K562 (cell line): ENCODE results near the gene GADD45GIP1. TPM values are rescaled to one million over a fixed set of nuclear protein-coding genes. Genes with fewer than 3 reads are reported as not detected.

ENCODE experiments used
- BRD4 ChIP-seq: fragments of 200-600 bp; sonication (generic); IDR thresholded peaks from 2 replicates; pipeline ENCODE4 v1.6.1; 2017; ENCODE audit warnings: inconsistent platforms
- CBFA2T2 ChIP-seq: fragments of 450-650 bp; conservative IDR thresholded peaks from 2 replicates; pipeline ENCODE4 v1.6.1; 2017; ENCODE audit warnings: mild to moderate bottlenecking
- CREB1 ChIP-seq, 2 experiments: sonication (generic) in 1 of 2; formaldehyde crosslinking in 1 of 2; IDR thresholded peaks; 2 replicates each; pipeline versions ENCODE4 v1.6.1 to v1.8.0; 2012 to 2022; ENCODE audit warnings: inconsistent platforms in 1 of 2, mild to moderate bottlenecking in 1 of 2, missing genetic modification reagents in 1 of 2, moderate library complexity in 1 of 2
- DMBX1 ChIP-seq: fragments of 250-450 bp; sonication (Bioruptor Pico); IDR thresholded peaks from 2 replicates; pipeline ENCODE4 v1.8.0; 2022; ENCODE audit warnings: inconsistent platforms, mild to moderate bottlenecking, moderate library complexity, borderline replicate concordance
- FOXA1 ChIP-seq: fragments of 450-650 bp; IDR thresholded peaks from 2 replicates; pipeline ENCODE4 v1.6.1; 2016; ENCODE audit warnings: mild to moderate bottlenecking, borderline replicate concordance
- MTA1 ChIP-seq: fragments of 450-650 bp; IDR thresholded peaks from 2 replicates; pipeline ENCODE4 v1.6.1; 2017; ENCODE audit warnings: borderline replicate concordance
- PCBP1 ChIP-seq: fragments of 200-400 bp; formaldehyde crosslinking; IDR thresholded peaks from 2 replicates; pipeline ENCODE4 v1.6.1; 2018; ENCODE audit warnings: mild to moderate bottlenecking, low read depth, low read length; ENCODE audit not compliant: poor library complexity, severe bottlenecking
- SETDB1 ChIP-seq: IDR thresholded peaks from one replicate; pipeline ENCODE4 v1.6.1; 2012; ENCODE audit warnings: low read length, control low read depth, inconsistent platforms
- SMARCA4 ChIP-seq: fragments of 450-650 bp; IDR thresholded peaks from 2 replicates; pipeline ENCODE4 v1.6.1; 2016
- TARDBP ChIP-seq: fragments of 450-650 bp; IDR thresholded peaks from 2 replicates; pipeline ENCODE4 v1.6.1; 2016
- TFE3 ChIP-seq: fragments of 450-650 bp; formaldehyde crosslinking; IDR thresholded peaks from 2 replicates; pipeline ENCODE4 v1.4.0; 2020; ENCODE audit warnings: mild to moderate bottlenecking, mixed read lengths
- TSC22D4 ChIP-seq: fragments of 450-650 bp; IDR thresholded peaks from 2 replicates; pipeline ENCODE4 v1.6.1; 2016; ENCODE audit warnings: missing genetic modification characterization, missing biosample characterization, control low read depth
- USF2 ChIP-seq: sonication (generic); formaldehyde crosslinking; IDR thresholded peaks from 2 replicates; pipeline ENCODE4 v1.5.0; 2020; ENCODE audit warnings: missing genetic modification reagents
- ZBTB5 ChIP-seq: fragments of 450-650 bp; IDR thresholded peaks from 2 replicates; pipeline ENCODE4 v1.6.1; 2017; ENCODE audit warnings: antibody characterized with exemption
- ZBTB8A ChIP-seq: fragments of 450-650 bp; IDR thresholded peaks from 2 replicates; pipeline ENCODE4 v1.6.1; 2018; ENCODE audit warnings: mild to moderate bottlenecking, moderate library complexity; ENCODE audit not compliant: partially characterized antibody
- ZNF280B ChIP-seq: fragments of 250-450 bp; sonication (Bioruptor Pico); IDR thresholded peaks from 2 replicates; pipeline ENCODE4 v1.5.1; 2021; ENCODE audit warnings: mild to moderate bottlenecking
- ZNF395 ChIP-seq: fragments of 200-800 bp; sonication (Bioruptor generic); IDR thresholded peaks from 2 replicates; pipeline ENCODE4 v1.6.1; 2017; ENCODE audit warnings: missing genetic modification characterization, missing compliant biosample characterization
- polyA plus RNA-seq, 8 experiments: library from polyadenylated mRNA; depleted of rRNA in 4 of 8; stranded (reverse) in 5 of 8; unstranded in 3 of 8; fragments of >200 nt; fragmentation: Nextera tagmentation in 2 of 8; fragmentation: Illumina TruSeq in 1 of 8; extraction: Ambion mirVana in 2 of 8; extraction: Trizol in 1 of 8; gene quantifications; 2 replicates each; pipeline versions ENCODE4 v1.2.1 to v1.2.3, GENCODE V29; 2011 to 2014; ENCODE audit warnings: inconsistent platforms in 1 of 8, missing spikeins in 1 of 8
- total RNA-seq, 7 experiments: library from RNA; depleted of rRNA in 6 of 7; stranded (reverse); fragments of >200 nt in 6 of 7; fragmentation: Illumina TruSeq in 2 of 7; extraction: Trizol in 2 of 7; gene quantifications; 2 replicates each; pipeline versions ENCODE4 v1.2.1 to v1.2.3, GENCODE V29; 2011 to 2021; ENCODE audit warnings: low replicate concordance in 1 of 7

GADD45GIP1 gene
- total and polyA plus RNA-seq, 9 of the 15 experiments (the other 6 are each of a cell fraction or from before 2014, with no cell fraction given), result 5.1 to 161 (median 29.2) TPM

GRCh38 chr19:12983542-12984142 is 26.6 kb upstream of the GADD45GIP1 start (continued):
- TF ChIP-seq DMBX1, result peak; percentile 89
- TF ChIP-seq TSC22D4 (tag), result no peak
- TF ChIP-seq MTA1, result 0 out of 2 replicates have a peak, but pooled peaks have one; percentile 45
- TF ChIP-seq USF2 (CRISPR knock-in tag), result no peak
- TF ChIP-seq ZNF395 (CRISPR knock-in tag), result peak; percentile 68; the same call in 1 of the 2 replicates
- TF ChIP-seq CBFA2T2, result no peak
- TF ChIP-seq ZBTB8A, result no peak
- TF ChIP-seq ZNF280B (CRISPR knock-in tag), result no peak
- no peak for TF ChIP-seq TARDBP
- no peak for TF ChIP-seq FOXA1
- no peak for TF ChIP-seq SMARCA4
- no peak for TF ChIP-seq ZBTB5
- TF ChIP-seq CREB1 (IDR thresholded peaks at IDR 0.05), result peak; percentile 31; the same call in 1 of the 2 replicates
- TF ChIP-seq CREB1 (CRISPR knock-in tag; IDR thresholded peaks at IDR 0.05), result peak; percentile 67
- no peak for TF ChIP-seq PCBP1
- TF ChIP-seq SETDB1, result no peak
- TF ChIP-seq TFE3 (CRISPR knock-in tag), result no peak
- TF ChIP-seq BRD4, result no peak
